Breast epithelium (tissue), 4 donors: ENCODE measurements around the gene TXN2. TPM values are rescaled to one million over a fixed set of nuclear protein-coding genes. Genes with fewer than 3 reads are reported as not detected.

Experiments used
- DNase-seq, 2 donors: peaks; one replicate each; pipeline ENCODE4 v3.0.0-alpha.2; 2019; ENCODE audit warnings: low spot score in 2 of 2
- H3K27ac ChIP-seq, 2 donors: fragments of 200-600 bp; sonication (generic) in 1 of 2; one replicate each; pipeline ENCODE4 v1.5.1; 2016 to 2019; ENCODE audit warnings: mild to moderate bottlenecking in 1 of 2
- H3K27me3 ChIP-seq, 2 donors: fragments of 200-600 bp; sonication (generic) in 1 of 2; one replicate each; pipeline versions ENCODE4 v1.5.1 to v1.6.0; 2017 to 2019; ENCODE audit warnings: control low read depth in 1 of 2, mild to moderate bottlenecking in 1 of 2
- H3K36me3 ChIP-seq: fragments of 200-600 bp; one replicate; pipeline ENCODE4 v1.5.1; 2019
- H3K4me1 ChIP-seq, 2 donors: fragments of 200-600 bp; sonication (generic); one replicate each; pipeline ENCODE4 v1.5.1; 2016 to 2019; ENCODE audit warnings: control low read depth in 1 of 2
- H3K4me3 ChIP-seq, 3 donors: fragments of 200-600 bp; sonication (generic); 1 replicate in 2 of 3; 2 replicates in 1 of 3; pipeline ENCODE4 v1.5.1; 2016 to 2019; ENCODE audit warnings: mild to moderate bottlenecking in 3 of 3, moderate library complexity in 2 of 3
- H3K9me3 ChIP-seq, 2 donors: fragments of 200-600 bp; sonication (generic) in 1 of 2; one replicate each; pipeline ENCODE4 v1.5.1; 2016 to 2019; ENCODE audit warnings: control low read depth in 1 of 2
- POLR2A ChIP-seq: fragments of 450-650 bp; IDR thresholded peaks from one replicate; pipeline ENCODE4 v1.6.1; 2016; ENCODE audit warnings: antibody characterized with exemption, mild to moderate bottlenecking, moderate library complexity
- POLR2AphosphoS5 ChIP-seq, 3 donors: sonication (generic); formaldehyde crosslinking; IDR thresholded peaks; one replicate each; pipeline ENCODE4 v1.6.1; 2017; ENCODE audit warnings: antibody characterized with exemption in 3 of 3
- intact Hi-C: fragments of 100-400 bp; cut with DNase I; formaldehyde crosslinking; loops from one replicate; pipeline ENCODE4 v1.15.1; 2023; ENCODE audit warnings: low total_unique reads
- total RNA-seq, 3 donors: library from RNA; depleted of rRNA; stranded (reverse); fragments of >200 nt; gene quantifications; one replicate each; pipeline ENCODE4 v1.1.0, GENCODE V29; 2016
- TF ChIP-seq, protein P1 (sequence below), 3 donors: fragments of 450-650 bp; IDR thresholded peaks; one replicate each; pipeline ENCODE4 v1.5.1; 2016 to 2017; ENCODE audit warnings: antibody characterized with exemption in 3 of 3, mild to moderate bottlenecking in 3 of 3, moderate library complexity in 3 of 3

Gene TXN2
- total RNA-seq, 3 donors from 2014 or later, result 52.3 to 71.1 (median 58.1) TPM

DNA sequence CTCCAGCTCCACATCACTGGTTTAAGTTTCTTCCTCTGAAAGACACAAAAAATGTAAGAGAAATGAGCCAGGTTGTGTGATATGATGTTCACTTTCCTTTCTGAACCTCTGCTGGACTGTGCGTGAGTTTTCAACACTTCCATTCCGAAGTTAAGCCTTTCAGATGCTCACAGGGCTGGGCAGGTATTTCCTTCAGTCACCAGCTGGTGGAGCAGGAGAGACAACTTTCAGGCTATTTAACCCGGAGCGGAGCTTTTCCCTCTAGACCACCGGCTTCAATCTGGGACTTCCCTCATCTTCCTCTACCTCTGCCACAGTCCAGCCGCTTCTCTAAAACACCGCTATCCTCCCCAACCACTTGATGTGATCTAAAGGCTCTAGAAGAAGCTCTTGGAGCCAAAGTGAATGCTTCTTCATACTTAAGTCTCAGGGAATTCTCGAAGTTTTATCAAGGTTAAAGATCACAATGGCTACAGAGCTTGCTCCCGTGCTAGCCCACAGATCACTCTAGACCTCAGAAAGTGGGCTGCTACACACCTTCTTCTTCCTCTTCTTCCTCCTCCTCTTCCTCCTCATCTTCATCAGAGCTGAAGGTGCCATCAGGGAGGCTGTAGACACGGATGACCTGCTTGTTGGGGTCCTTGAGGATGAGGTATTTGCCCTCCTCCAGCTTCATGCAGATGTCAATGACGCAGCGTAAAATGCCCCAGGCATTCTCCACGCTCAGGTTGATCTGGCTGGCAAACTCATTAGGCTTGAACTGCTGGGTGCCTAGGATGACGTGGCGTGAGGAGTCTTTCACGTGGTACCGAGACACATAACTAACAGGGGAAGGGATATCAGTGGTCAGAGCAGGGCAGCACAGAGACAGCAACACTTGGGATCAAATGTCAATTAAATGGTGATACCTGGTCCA, 29.8 kb upstream of the TXN2 start:
- Histone ChIP-seq H3K9me3 (no peaks in the 10 kb centered on the region), H3K4me3 (no peak overlapping the region), H3K36me3 (peaks cover 19% of the 10 kb centered on the region), H3K27ac (no peak overlapping the region), H3K4me1 (no peaks in the 10 kb centered on the region), H3K27me3 (no peaks in the 10 kb centered on the region)
- DNase-seq, result no peak
- TF ChIP-seq POLR2A (no peak), POLR2AphosphoS5 (IDR thresholded peaks at IDR 0.05) (no peak)
- TF ChIP-seq, protein P1, sequence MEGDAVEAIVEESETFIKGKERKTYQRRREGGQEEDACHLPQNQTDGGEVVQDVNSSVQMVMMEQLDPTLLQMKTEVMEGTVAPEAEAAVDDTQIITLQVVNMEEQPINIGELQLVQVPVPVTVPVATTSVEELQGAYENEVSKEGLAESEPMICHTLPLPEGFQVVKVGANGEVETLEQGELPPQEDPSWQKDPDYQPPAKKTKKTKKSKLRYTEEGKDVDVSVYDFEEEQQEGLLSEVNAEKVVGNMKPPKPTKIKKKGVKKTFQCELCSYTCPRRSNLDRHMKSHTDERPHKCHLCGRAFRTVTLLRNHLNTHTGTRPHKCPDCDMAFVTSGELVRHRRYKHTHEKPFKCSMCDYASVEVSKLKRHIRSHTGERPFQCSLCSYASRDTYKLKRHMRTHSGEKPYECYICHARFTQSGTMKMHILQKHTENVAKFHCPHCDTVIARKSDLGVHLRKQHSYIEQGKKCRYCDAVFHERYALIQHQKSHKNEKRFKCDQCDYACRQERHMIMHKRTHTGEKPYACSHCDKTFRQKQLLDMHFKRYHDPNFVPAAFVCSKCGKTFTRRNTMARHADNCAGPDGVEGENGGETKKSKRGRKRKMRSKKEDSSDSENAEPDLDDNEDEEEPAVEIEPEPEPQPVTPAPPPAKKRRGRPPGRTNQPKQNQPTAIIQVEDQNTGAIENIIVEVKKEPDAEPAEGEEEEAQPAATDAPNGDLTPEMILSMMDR (IDR thresholded peaks at IDR 0.05), result peak in 2 of 3 donors; percentile 35 to 54
- intact Hi-C loops, result no loop called here

- Histone ChIP-seq H3K27me3 (no peaks in the 10 kb centered on the region), H3K4me3 (no peak overlapping the region), H3K9me3 (no peaks in the 10 kb centered on the region), H3K4me1 (no peaks in the 10 kb centered on the region), H3K36me3 (peaks cover 11% of the 10 kb centered on the region), H3K27ac (no peak overlapping the region)
- TF ChIP-seq, protein P1 (IDR thresholded peaks at IDR 0.05), result no peak
- TF ChIP-seq POLR2A (no peak), POLR2AphosphoS5 (IDR thresholded peaks at IDR 0.05) (no peak)
- intact Hi-C loops, result no loop called here
- no peak for DNase-seq
Observed at GRCh38 chr22:36510384-36510783, 28.9 kb upstream of the TXN2 start.

DNA sequence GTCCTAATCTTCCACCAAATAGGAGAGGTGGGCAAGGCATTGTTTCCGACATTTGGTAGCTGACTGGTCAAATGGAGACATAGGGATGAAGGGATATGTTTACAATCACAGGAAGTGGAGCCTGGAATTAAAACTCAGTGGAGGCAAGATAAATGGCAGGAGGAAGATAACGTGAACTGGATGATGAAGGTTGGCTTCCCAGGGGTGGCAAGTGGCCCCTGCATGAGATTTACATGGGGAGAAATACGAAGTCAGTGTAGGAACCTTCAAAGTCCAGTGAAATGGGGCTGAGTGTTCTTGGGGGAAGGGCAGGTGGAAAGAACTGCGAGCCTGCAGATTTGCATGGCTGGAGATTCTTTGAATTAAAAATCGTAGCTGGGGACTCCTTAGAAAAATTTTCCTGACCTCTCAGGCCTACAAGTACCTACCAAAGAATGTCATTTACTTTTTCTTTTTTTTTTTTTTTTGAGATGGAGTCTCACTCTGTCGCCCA, 26.1 kb upstream of the TXN2 start:
- Histone ChIP-seq H3K27ac (peak overlapping the region; percentile 86 to 88), H3K4me1 (no peaks in the 10 kb centered on the region), H3K27me3 (no peaks in the 10 kb centered on the region), H3K4me3 (peak overlapping the region in 2 of 3 donors; percentile 68 to 74), H3K9me3 (no peaks in the 10 kb centered on the region), H3K36me3 (peaks cover 7% of the 10 kb centered on the region)
- intact Hi-C loops, result no loop called here
- TF ChIP-seq POLR2A (no peak), POLR2AphosphoS5 (IDR thresholded peaks at IDR 0.05) (no peak)
- TF ChIP-seq, protein P1 (IDR thresholded peaks at IDR 0.05), result no peak
- DNase-seq, result no peak

GRCh38 chr22:36506637-36507517, 25.4 kb upstream of the TXN2 start, which contains the start of gene FOXRED2:
TSS of gene FOXRED2 (minus strand) at chr22:36507040. CDS start at chr22:36506422, 618 bp downstream.
- TF ChIP-seq POLR2AphosphoS5 (IDR thresholded peaks at IDR 0.05) (peak; percentile 58 to 82 (median 79)), POLR2A (no peak)
- TF ChIP-seq, protein P1 (IDR thresholded peaks at IDR 0.05), result no peak
- Histone ChIP-seq H3K9me3 (no peaks in the 10 kb centered on the region), H3K27ac (peak within 1 kb of the TSS; percentile 86 to 88), H3K4me1 (no peaks in the 10 kb centered on the region), H3K4me3 (peak within 1 kb of the TSS; percentile 54 to 74 (median 68)), H3K36me3 (peaks cover 7% of the 10 kb centered on the region), H3K27me3 (no peaks in the 10 kb centered on the region)
- DNase-seq, result peak; percentile 86 to 89
- intact Hi-C loops, result no loop called here
